Endothelial cell (in vitro differentiated cells): ENCODE measurements around the gene ARHGAP20. TPM values are rescaled to one million over a fixed set of nuclear protein-coding genes. Genes with fewer than 3 reads are reported as not detected.
A peak's percentile ranks its signal among the peaks of the same experiment; 100 is the strongest.

Experiments used
- DNase-seq: peaks from one replicate; pipeline ENCODE4 v3.0.0; 2021; ENCODE audit warnings: low spot score
- H3K27ac Mint-ChIP-seq: one replicate; pipeline ENCODE4 v1.8.0; 2021; ENCODE audit warnings: mixed read lengths, inconsistent platforms; ENCODE audit not compliant: unreplicated experiment
- H3K27me3 Mint-ChIP-seq: one replicate; pipeline ENCODE4 v1.8.0; 2021; ENCODE audit warnings: mild to moderate bottlenecking, moderate library complexity, mixed read lengths, inconsistent platforms; ENCODE audit not compliant: unreplicated experiment
- H3K36me3 Mint-ChIP-seq: one replicate; pipeline ENCODE4 v1.8.0; 2021; ENCODE audit warnings: mild to moderate bottlenecking, low read depth, mixed read lengths, inconsistent platforms; ENCODE audit not compliant: unreplicated experiment
- H3K4me1 Mint-ChIP-seq: one replicate; pipeline ENCODE4 v1.8.0; 2021; ENCODE audit warnings: mild to moderate bottlenecking, mixed read lengths, inconsistent platforms; ENCODE audit not compliant: unreplicated experiment
- H3K4me3 Mint-ChIP-seq: one replicate; pipeline ENCODE4 v1.8.0; 2021; ENCODE audit warnings: mild to moderate bottlenecking, mixed read lengths, inconsistent platforms; ENCODE audit not compliant: unreplicated experiment
- H3K9me3 Mint-ChIP-seq: one replicate; pipeline ENCODE4 v1.8.0; 2021; ENCODE audit warnings: mixed read lengths, inconsistent platforms; ENCODE audit not compliant: unreplicated experiment
- total RNA-seq: library from RNA; stranded (reverse); fragmentation: NEBNext Ultra II Directional; extraction: Animal tissue kit (Norgen Biotek cat#: 25700); gene quantifications from one replicate; pipeline ENCODE4 v1.2.1, GENCODE V29; 2021; ENCODE audit not compliant: unreplicated experiment
- TF ChIP-seq, protein P1 (sequence below): fragments of 200-600 bp; sonication (generic); IDR thresholded peaks from one replicate; pipeline ENCODE4 v1.5.0; 2021; ENCODE audit warnings: antibody characterized with exemption; ENCODE audit not compliant: unreplicated experiment

Gene ARHGAP20
- total RNA-seq, 1 donor from 2014 or later, result 0.36 TPM

DNA sequence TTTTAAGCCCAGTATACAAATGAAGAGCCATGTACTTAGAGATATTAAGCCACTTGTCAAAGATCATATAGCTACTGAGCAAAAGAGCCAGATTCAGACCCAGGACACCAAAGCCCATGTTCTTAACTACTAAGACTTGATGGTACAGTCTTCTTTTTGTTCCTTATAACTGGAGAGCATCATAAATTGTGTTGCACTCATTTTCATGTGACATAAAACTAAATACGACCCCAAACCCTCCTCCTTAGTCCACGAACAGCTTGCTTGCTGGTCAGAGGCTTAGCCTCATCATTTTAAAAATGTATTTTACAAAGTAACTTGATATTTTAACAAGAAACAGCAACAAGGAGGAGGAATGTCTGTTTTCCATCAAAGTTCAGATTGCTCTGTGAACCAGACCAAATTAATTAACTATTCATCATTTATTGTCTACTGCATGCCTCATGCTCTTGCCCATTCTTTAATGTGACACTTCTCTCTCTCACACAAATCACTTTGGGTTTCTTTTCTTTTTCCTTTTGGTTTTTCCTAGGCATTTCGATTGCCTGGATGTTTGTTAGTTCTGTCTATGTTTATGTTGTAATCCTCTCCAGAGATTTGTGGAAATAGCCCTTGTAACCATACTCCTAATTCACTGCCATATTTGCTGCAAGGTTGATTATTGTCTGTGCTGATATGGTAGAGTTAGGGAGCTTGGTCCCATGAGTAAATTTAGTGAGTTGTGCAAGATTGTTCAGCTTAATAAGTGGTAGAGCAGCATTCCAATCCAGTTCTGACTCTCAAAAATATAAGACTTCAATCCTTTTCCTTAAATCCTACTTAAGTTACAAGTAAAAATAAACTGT is 8.4 kb upstream of the ARHGAP20 start:
- Mint-ChIP-seq H3K4me1 (no peaks in the 10 kb centered on the region), H3K27me3 (peaks cover 1% of the 10 kb centered on the region), H3K4me3 (no peak overlapping the region), H3K9me3 (no peaks in the 10 kb centered on the region), H3K36me3 (no peaks in the 10 kb centered on the region), H3K27ac (no peak overlapping the region)
- no peak for DNase-seq
- TF ChIP-seq, protein P1, sequence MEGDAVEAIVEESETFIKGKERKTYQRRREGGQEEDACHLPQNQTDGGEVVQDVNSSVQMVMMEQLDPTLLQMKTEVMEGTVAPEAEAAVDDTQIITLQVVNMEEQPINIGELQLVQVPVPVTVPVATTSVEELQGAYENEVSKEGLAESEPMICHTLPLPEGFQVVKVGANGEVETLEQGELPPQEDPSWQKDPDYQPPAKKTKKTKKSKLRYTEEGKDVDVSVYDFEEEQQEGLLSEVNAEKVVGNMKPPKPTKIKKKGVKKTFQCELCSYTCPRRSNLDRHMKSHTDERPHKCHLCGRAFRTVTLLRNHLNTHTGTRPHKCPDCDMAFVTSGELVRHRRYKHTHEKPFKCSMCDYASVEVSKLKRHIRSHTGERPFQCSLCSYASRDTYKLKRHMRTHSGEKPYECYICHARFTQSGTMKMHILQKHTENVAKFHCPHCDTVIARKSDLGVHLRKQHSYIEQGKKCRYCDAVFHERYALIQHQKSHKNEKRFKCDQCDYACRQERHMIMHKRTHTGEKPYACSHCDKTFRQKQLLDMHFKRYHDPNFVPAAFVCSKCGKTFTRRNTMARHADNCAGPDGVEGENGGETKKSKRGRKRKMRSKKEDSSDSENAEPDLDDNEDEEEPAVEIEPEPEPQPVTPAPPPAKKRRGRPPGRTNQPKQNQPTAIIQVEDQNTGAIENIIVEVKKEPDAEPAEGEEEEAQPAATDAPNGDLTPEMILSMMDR, result no peak

DNA sequence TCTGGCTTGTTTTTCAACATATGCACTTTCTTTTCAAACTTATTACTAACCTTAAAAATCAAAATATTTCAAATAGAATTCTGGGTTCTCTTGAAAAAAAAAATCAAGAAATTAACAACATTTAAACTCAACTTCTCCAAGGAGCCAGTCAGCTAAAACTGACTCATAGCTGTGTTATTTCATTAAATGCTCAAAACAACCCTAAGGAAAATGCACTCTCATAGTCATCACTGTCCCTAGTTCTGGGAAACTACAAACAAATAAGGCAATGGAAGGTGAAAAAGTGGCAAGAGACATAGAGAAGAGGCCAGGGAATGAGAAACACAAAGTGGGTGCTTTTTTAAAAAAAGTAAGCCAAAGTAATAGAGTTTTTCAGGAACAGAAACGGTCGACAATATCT is 4.1 kb upstream of the ARHGAP20 start:
- Mint-ChIP-seq H3K4me3 (no peak overlapping the region), H3K4me1 (peaks cover 7% of the 10 kb centered on the region), H3K9me3 (no peaks in the 10 kb centered on the region), H3K36me3 (no peaks in the 10 kb centered on the region), H3K27ac (no peak overlapping the region), H3K27me3 (peaks cover 6% of the 10 kb centered on the region)
- DNase-seq, result no peak
- TF ChIP-seq, protein P1, result no peak

DNA sequence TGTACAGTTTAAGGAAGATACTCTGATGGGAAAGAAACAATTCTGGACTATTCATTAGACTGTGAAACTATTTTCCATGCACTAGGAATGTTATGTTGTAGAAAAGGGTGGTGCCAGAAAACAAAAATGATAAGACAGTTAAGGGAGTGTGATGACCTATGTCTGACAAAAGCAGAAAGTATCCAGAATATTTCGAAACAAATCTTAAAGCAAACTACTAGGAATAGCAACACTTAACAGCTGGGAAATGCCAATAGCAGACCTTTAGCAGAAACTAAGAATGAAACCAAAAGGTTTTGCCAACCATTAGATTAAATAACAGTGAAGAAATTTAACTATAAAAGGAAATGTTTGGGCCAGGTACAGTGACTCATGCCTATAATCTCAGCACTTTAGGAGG is 3.3 kb upstream of the ARHGAP20 start:
- Mint-ChIP-seq H3K4me3 (no peak overlapping the region), H3K36me3 (no peaks in the 10 kb centered on the region), H3K4me1 (peaks cover 10% of the 10 kb centered on the region), H3K27ac (no peak overlapping the region), H3K9me3 (no peaks in the 10 kb centered on the region), H3K27me3 (peaks cover 8% of the 10 kb centered on the region)
- TF ChIP-seq, protein P1, result no peak
- no peak for DNase-seq

DNA sequence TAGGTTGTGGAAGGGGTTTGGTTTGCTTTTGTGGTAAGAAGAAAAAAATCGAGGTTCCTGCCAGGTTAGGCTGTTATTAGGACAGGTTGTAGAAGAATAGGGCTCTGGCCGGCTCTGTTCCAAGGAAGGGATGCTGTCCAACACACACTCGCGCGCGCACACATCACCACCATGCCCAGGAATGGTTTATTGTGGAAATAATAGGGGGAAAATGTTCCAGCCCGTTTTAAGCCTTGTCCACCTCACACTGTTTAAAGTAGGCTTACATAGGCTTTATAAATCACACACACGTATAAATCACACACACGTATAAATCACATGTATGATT is 1.2 kb upstream of the ARHGAP20 start:
- Mint-ChIP-seq H3K36me3 (no peaks in the 10 kb centered on the region), H3K27ac (no peak overlapping the region), H3K27me3 (peaks cover 13% of the 10 kb centered on the region), H3K4me1 (peaks cover 12% of the 10 kb centered on the region), H3K9me3 (no peaks in the 10 kb centered on the region), H3K4me3 (peak overlapping the region; percentile 72)
- TF ChIP-seq, protein P1, result no peak
- no peak for DNase-seq

DNA sequence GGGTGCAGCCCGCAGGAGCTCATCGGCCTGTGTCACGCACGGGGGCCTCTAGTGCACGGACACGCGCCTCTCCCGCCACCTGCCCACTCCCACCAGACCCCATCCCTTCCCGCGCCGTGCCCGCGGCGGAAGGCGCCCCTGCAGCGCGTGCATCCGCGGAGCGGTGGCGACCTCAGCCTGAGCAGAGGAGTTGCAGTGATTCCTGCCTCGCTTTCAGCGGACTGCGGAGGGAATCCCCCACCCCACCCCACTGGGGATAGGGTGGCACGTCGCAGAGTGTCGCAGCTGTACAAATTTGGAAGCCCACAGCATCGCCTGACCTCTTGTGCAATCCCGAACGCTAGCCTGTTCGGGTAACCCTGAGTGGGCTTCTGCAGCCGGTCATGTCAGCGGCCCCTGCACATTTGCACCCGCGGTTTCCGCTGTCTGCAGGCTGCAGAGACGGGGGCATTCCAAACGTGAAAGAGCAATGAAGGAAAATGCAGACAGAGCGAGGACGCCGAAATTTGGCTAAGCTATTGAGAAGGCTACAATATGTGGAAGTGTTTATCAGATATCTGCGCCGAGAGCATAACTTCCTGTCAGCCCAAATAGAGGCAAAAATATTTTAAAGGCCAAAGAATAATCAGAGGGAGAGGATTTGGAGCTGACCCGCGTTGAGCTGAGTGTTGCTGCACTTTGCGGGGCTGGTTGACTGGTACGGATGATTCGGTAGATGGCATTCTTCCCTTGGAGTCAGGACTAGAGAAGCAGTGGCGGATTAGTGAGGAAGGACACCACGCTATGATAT is 617 bp upstream of the ARHGAP20 start:
- Mint-ChIP-seq H3K4me3 (peak overlapping the region; percentile 72), H3K9me3 (no peaks in the 10 kb centered on the region), H3K4me1 (peaks cover 12% of the 10 kb centered on the region), H3K36me3 (no peaks in the 10 kb centered on the region), H3K27me3 (peaks cover 13% of the 10 kb centered on the region), H3K27ac (no peak overlapping the region)
- TF ChIP-seq, protein P1, result no peak
- DNase-seq, result peak; percentile 38
